Natural killer cell (primary cell): Measurements from ENCODE around the gene AGAP2. TPM values are rescaled to one million over a fixed set of nuclear protein-coding genes. Genes with fewer than 3 reads are reported as not detected.
"Not testable (repeated sequence)": the region's sequence is repeated elsewhere in the genome, so short reads cannot be mapped to it uniquely, and the experiment has no call there.

Experiments used
- ATAC-seq, 3 donors: fragments of 150-1000 bp in 2 of 3; fragments of 200-7000 bp in 1 of 3; cut with Tn5 transposase; 1 replicate in 1 of 3; 2 replicates in 2 of 3; pipeline ENCODE4 v1.10.0; 2021; ENCODE audit warnings: mild to moderate bottlenecking in 2 of 3, moderate library complexity in 2 of 3
- DNase-seq, 2 donors: peaks; one replicate each; pipeline versions ENCODE4 v3.0.0 to v3.0.0-alpha.2; 2013 to 2021; ENCODE audit warnings: mixed read lengths in 1 of 2
- H3K27ac ChIP-seq: one replicate; pipeline ENCODE4 v1.5.1; 2013; ENCODE audit warnings: mild to moderate bottlenecking, low read length
- H3K27me3 ChIP-seq: one replicate; pipeline ENCODE4 v1.6.1; 2013; ENCODE audit warnings: low read length; ENCODE audit not compliant: control insufficient read depth, insufficient read depth
- H3K36me3 ChIP-seq: one replicate; pipeline ENCODE4 v1.6.1; 2013; ENCODE audit warnings: low read length; ENCODE audit not compliant: control insufficient read depth, insufficient read depth
- H3K4me1 ChIP-seq: one replicate; pipeline ENCODE4 v1.6.1; 2013; ENCODE audit warnings: low read length; ENCODE audit not compliant: control insufficient read depth, insufficient read depth
- H3K4me3 ChIP-seq: one replicate; pipeline ENCODE4 v1.5.1; 2013; ENCODE audit warnings: low read length
- H3K9me3 ChIP-seq: one replicate; pipeline ENCODE4 v1.6.1; 2013; ENCODE audit warnings: low read length; ENCODE audit not compliant: control insufficient read depth, insufficient read depth
- H3K27ac Mint-ChIP-seq, 2 donors: one replicate each; pipeline ENCODE4 v1.8.0; 2022; ENCODE audit warnings: mild to moderate bottlenecking in 2 of 2, mixed read lengths in 2 of 2, moderate library complexity in 1 of 2
- H3K27me3 Mint-ChIP-seq, 2 donors: one replicate each; pipeline ENCODE4 v1.8.0; 2022; ENCODE audit warnings: low read depth in 2 of 2, mixed read lengths in 2 of 2
- H3K36me3 Mint-ChIP-seq: one replicate; pipeline ENCODE4 v1.8.0; 2022; ENCODE audit warnings: mixed read lengths
- H3K4me1 Mint-ChIP-seq, 2 donors: one replicate each; pipeline ENCODE4 v1.8.0; 2022; ENCODE audit warnings: mixed read lengths in 2 of 2
- H3K4me3 Mint-ChIP-seq: one replicate; pipeline ENCODE4 v1.8.0; 2022; ENCODE audit warnings: mild to moderate bottlenecking, moderate library complexity, mixed read lengths
- H3K9me3 Mint-ChIP-seq, 2 donors: one replicate each; pipeline ENCODE4 v1.8.0; 2022; ENCODE audit warnings: mixed read lengths in 2 of 2
- CTCF ChIP-seq: fragments of 200-600 bp; IDR thresholded peaks from one replicate; pipeline ENCODE4 v1.8.0; 2022; ENCODE audit warnings: antibody characterized with exemption
- WGBS: methylation state at CpG from one replicate; pipeline ENCODE4 v1.1.7; 2013; ENCODE audit warnings: missing lambda C conversion rate; ENCODE audit not compliant: insufficient coverage; 5-methylcytosine and 5-hydroxymethylcytosine counted together
- intact Hi-C: fragments of 100-400 bp; cut with micrococcal nuclease; formaldehyde crosslinking; loops from one replicate; pipeline ENCODE4 v1.14.2; 2022
- total RNA-seq, 4 donors: library from RNA; stranded (reverse); fragments of 120-200 nt in 1 of 4; gene quantifications; one replicate each; pipeline versions ENCODE4 v1.2.3 to v1.2.4, GENCODE V29; 2013 to 2022

AGAP2 gene
- total RNA-seq, 3 donors from 2014 or later (not counting 1 experiment from before 2014, with no cell fraction given): 54.1 to 63.5 (median 54.8) TPM

DNA sequence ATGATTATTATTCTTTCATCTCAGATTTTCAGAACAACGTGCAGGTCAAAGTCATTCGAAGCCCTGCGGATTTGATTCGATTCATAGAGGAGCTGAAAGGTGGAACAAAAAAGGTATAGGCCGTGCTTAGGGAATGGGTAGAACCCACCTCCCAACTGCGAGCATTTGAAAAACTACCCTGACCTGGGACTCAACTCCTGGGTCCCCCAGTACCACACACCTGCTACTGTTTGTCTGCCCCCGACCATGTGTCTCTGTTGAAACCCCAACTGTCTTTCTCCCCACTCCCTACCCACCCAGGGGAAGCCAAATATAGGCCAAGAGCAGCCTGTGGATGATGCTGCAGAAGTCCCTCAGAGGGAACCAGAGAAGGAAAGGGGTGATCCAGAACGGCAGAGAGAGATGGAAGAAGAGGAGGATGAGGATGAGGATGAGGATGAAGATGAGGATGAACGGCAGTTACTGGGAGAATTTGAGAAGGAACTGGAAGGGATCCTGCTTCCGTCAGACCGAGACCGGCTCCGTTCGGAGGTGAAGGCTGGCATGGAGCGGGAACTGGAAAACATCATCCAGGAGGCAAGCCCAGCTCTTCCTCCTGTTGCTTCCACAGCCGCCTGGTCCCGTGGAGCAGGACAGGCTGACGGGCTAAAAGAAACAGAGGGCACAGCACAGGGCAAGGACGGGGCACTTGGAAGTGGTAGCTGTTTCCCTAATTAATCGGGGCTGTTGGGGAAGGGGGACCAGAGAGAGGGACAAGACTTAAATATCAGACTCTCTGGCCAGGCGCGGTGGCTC lies 20.5 kb downstream of the AGAP2 start:
- Mint-ChIP-seq H3K27ac (no peak overlapping the region), H3K4me1 (peaks cover 6% of the 10 kb centered on the region in 2 donors), H3K9me3 (no peaks in the 10 kb centered on the region), H3K27me3 (no peaks in the 10 kb centered on the region), H3K4me3 (no peak overlapping the region), H3K36me3 (peaks cover 9% of the 10 kb centered on the region)
- Histone ChIP-seq H3K4me3 (no peak overlapping the region), H3K36me3 (peaks cover 69% of the 10 kb centered on the region), H3K27ac (no peak overlapping the region), H3K27me3 (no peaks in the 10 kb centered on the region), H3K9me3 (no peaks in the 10 kb centered on the region), H3K4me1 (no peaks in the 10 kb centered on the region)
- DNase-seq (no peak), ATAC-seq (no peak)
- no peak for TF ChIP-seq CTCF
- intact Hi-C loops: no loop called here
- WGBS: 95% methylated on average over 22 of the region's 22 CpGs

DNA sequence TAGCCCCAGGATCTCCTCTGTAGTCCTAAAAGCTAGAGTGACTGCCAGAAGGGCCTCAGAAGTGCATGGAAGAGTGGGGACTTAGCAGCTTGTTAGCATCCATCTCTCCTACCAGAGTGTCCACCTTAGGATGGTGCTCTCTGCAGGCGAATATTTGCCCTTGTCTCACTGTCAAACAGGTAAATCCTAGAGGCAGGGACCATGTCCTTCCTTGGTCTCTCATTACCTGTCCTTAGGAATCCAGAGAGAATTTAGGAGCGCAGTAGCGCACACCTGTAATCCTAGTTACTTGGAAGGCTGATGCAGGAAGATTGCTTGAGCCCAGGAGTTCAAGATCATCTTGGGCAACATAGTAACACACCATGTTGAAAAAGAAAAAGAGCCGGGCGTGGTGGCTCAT lies 21.4 kb downstream of the AGAP2 start:
- Mint-ChIP-seq H3K36me3 (peaks cover 9% of the 10 kb centered on the region), H3K4me1 (peaks cover 6% of the 10 kb centered on the region in 2 donors), H3K4me3 (no peak overlapping the region), H3K9me3 (no peaks in the 10 kb centered on the region), H3K27me3 (no peaks in the 10 kb centered on the region), H3K27ac (no peak overlapping the region)
- intact Hi-C loops: no loop called here
- H3K27me3 ChIP-seq: no peaks in the 10 kb centered on the region
- no peak overlapping the region for H3K27ac ChIP-seq
- WGBS: 98% methylated on average over 5 of the region's 5 CpGs
- peaks cover 77% of the 10 kb centered on the region for H3K36me3 ChIP-seq
- no peak for TF ChIP-seq CTCF
- no peak for DNase-seq
- H3K4me3 ChIP-seq: no peak overlapping the region
- H3K9me3 ChIP-seq: no peaks in the 10 kb centered on the region
- H3K4me1 ChIP-seq: no peaks in the 10 kb centered on the region
- ATAC-seq: no peak

- Histone ChIP-seq H3K36me3 (peaks cover 74% of the 10 kb centered on the region), H3K27ac (no peak overlapping the region), H3K4me1 (no peaks in the 10 kb centered on the region), H3K27me3 (no peaks in the 10 kb centered on the region), H3K9me3 (no peaks in the 10 kb centered on the region), H3K4me3 (no peak overlapping the region)
- no peak for TF ChIP-seq CTCF
- WGBS: 99% methylated on average over 4 of the region's 4 CpGs
- intact Hi-C loops: no loop called here
- ATAC-seq (no peak), DNase-seq (no peak)
- Mint-ChIP-seq H3K27ac (no peak overlapping the region), H3K4me1 (no peaks in the 10 kb centered on the region), H3K27me3 (no peaks in the 10 kb centered on the region), H3K9me3 (no peaks in the 10 kb centered on the region), H3K4me3 (no peak overlapping the region), H3K36me3 (peaks cover 9% of the 10 kb centered on the region)
These were observed 22.2 kb downstream of the AGAP2 start for GRCh38 chr12:57716305-57716704.

DNA sequence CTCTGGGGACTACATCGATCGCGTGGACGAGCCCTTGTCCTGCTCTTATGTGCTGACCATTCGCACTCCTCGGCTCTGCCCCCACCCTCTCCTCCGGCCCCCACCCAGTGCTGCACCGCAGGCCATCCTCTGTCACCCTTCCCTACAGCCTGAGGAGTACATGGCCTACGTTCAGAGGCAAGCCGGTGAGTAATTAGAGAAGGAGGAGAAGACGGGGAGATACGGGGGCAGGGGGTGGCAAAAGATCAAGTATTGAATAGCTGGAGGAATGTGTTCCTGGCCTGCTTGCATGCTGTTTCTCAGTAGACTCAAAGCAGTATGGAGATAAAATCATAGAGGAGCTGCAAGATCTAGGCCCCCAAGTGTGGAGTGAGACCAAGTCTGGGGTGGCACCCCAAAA lies 22.8 kb downstream of the AGAP2 start:
- Mint-ChIP-seq H3K27ac (no peak overlapping the region), H3K4me3 (no peak overlapping the region), H3K4me1 (no peaks in the 10 kb centered on the region), H3K27me3 (no peaks in the 10 kb centered on the region), H3K36me3 (peaks cover 9% of the 10 kb centered on the region), H3K9me3 (no peaks in the 10 kb centered on the region)
- TF ChIP-seq CTCF: no peak
- Histone ChIP-seq H3K36me3 (peaks cover 68% of the 10 kb centered on the region), H3K27ac (no peak overlapping the region), H3K4me3 (no peak overlapping the region), H3K27me3 (no peaks in the 10 kb centered on the region), H3K9me3 (no peaks in the 10 kb centered on the region), H3K4me1 (no peaks in the 10 kb centered on the region)
- intact Hi-C loops: no loop called here
- ATAC-seq (no peak), DNase-seq (no peak)
- WGBS: 94% methylated on average over 10 of the region's 12 CpGs

GRCh38 chr12:57715036-57715748 lies 23.4 kb downstream of the AGAP2 start:
- ATAC-seq, H3K4me3 ChIP-seq, H3K9me3 Mint-ChIP-seq, H3K9me3 ChIP-seq, H3K36me3 Mint-ChIP-seq, intact Hi-C loops, H3K27ac Mint-ChIP-seq, H3K4me1 Mint-ChIP-seq, H3K27me3 Mint-ChIP-seq, H3K4me3 Mint-ChIP-seq, H3K4me1 ChIP-seq, H3K27me3 ChIP-seq, DNase-seq, H3K27ac ChIP-seq: not testable (repeated sequence)
- H3K36me3 ChIP-seq: peaks cover 63% of the 10 kb centered on the region
- 81% methylated on average over 5 of the region's 6 CpGs for WGBS
